ENCODE data around the gene GRIA4.

DNA sequence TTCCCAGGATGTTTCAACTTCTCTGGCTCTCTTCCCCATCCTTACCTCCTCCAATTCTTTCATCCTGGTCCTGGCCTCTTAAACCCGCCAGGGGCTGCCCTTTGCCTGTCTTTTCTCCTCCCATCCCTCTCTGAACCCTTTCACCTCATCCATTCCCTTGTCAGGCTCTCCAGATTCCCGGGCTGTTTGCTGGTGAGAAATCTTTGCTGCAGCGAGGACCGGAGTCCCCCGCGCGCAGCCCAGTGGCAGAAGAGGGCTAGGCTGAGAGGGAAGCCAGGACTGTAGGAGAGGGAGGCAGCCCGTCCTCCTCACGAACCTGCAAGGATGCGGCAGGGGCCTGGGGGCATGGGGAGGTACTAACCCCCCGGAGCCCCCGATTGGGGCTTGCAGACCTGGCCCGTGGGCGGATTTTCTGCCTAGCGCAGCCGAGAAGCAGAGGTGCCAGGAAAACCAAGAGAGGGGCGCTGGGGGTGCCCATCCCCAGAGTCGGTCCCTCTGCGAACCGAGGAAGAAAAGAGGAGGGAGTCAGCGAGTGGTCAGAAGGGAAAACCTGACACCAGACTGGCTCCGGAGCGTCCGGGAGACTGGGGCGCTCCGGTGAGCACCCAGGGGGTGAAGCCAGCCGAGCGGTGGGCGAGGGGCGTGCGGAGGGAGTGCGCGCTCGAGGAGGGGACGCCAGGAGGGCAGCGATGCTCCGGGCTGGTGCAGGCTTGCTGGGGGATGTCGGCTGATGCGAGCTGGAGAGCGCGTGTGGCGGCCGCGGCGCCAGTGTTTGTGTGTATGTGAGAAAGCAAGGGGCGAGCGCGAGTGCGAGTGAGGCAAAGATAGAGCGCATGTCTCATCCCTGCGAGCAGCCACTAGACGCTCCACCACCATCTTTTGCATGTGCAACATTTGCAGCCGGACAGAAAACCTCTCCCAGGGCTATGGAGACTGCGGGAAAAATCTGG lies at the start of gene GRIA4:
- TF ChIP-seq, protein P1, sequence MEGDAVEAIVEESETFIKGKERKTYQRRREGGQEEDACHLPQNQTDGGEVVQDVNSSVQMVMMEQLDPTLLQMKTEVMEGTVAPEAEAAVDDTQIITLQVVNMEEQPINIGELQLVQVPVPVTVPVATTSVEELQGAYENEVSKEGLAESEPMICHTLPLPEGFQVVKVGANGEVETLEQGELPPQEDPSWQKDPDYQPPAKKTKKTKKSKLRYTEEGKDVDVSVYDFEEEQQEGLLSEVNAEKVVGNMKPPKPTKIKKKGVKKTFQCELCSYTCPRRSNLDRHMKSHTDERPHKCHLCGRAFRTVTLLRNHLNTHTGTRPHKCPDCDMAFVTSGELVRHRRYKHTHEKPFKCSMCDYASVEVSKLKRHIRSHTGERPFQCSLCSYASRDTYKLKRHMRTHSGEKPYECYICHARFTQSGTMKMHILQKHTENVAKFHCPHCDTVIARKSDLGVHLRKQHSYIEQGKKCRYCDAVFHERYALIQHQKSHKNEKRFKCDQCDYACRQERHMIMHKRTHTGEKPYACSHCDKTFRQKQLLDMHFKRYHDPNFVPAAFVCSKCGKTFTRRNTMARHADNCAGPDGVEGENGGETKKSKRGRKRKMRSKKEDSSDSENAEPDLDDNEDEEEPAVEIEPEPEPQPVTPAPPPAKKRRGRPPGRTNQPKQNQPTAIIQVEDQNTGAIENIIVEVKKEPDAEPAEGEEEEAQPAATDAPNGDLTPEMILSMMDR (IDR thresholded peaks at IDR 0.05; ENCODE audit: insufficient read depth, low read depth, low read length) = no peak
- TF ChIP-seq EZH2 (IDR thresholded peaks at IDR 0.05; ENCODE audit: insufficient read depth, low read length) = no peak
